Measurements from ENCODE around the gene KRTAP5-3.
A peak's percentile ranks its signal among the peaks of the same experiment; 100 is the strongest.

Gene KRTAP5-3

DNA sequence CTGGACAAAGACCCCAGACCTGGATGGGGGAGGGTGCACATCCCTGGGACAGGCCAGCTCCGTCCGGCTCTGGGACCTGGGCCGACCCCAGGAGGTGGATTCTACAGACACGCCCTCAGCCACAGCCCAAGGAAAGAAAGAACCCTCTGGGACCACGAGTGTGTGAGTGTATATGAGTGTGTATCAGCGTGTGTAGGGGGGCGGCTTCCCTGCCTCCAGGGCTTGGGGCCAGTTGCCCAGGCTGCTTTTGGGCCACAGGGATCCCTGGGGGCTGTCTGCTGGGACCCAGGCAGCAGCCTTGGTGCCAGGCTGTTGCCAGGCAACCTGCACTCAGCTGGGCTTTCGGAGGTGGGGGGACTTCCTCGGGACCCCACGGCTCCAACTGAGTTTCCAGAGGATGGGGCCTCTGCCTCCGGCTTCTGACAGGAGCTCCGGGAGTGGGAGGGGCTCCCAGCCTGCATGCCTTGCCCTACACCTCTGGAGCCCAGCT, 45.1 kb downstream of the KRTAP5-3 start:
- DNase-seq: no peak

DNA sequence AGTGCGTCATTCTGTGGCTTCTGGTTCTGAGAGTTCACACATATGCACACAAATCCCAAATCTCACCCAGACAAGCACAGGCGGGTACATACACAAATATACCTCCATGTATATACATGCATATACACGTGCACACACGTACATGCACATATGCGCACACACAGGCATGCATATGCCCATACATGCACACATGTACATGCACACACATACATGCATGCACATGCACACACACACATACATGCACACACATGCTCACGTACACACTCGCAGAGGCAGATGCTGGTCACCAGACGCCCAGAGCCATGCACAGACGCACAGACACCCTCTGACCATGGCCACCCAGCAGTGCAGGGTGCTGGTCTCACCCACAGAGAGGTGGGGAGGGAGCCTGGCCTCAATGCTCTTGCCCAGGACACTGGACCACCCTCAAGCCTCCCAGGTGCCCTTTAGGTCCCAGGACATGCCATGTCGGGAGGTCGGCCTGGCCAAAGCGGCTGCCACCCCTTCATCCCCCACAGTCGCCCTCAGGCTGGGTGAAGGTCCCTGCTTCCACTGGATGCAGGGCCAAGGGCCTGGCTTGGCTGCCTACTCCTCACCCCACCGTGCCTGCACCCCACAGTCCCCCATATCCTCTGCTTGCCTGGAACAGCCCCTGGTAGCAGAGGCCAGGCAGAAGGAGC, 45.7 kb downstream of the KRTAP5-3 start:
- DNase-seq: no peak

DNA sequence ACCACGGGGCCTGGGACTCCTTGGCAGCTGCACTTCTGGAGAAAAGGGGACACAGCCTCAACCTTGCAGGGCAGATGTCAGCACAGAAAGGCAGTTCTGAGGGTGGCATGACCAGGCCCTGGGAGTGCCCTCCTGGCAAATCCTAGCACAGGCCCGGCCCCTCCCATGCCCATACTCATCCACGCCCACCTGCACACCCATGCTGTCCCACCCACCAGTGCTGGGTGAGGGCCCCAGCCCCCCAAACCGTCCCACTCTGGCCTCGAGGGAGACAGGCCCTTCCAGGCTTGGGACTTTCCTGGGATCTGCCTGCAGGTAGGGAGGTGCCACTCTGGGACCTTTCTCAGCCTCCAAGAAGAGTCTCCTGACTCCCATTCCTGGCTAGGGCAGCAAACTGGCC, 46.3 kb downstream of the KRTAP5-3 start:
- DNase-seq: no peak

DNA sequence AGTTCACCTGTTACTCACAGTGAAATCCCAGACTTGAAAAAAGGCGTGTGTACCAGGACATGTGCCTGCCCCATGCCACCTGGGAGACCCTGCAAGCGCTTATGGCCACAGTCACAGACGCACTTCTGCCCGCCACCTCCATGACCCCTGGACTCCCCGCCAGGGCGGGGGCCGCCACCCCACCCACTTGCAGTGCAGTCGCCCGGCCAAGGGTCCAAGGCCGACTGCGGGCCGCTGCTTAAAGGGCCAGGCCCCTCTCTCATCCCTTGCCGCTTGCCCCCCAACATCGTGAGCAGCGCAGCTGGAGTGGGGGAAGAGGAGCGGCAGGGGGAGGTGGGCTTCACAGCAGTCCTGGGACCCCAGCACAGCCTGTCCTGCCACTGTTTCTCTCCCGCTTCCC, 47.0 kb downstream of the KRTAP5-3 start:
- no peak for DNase-seq

DNA sequence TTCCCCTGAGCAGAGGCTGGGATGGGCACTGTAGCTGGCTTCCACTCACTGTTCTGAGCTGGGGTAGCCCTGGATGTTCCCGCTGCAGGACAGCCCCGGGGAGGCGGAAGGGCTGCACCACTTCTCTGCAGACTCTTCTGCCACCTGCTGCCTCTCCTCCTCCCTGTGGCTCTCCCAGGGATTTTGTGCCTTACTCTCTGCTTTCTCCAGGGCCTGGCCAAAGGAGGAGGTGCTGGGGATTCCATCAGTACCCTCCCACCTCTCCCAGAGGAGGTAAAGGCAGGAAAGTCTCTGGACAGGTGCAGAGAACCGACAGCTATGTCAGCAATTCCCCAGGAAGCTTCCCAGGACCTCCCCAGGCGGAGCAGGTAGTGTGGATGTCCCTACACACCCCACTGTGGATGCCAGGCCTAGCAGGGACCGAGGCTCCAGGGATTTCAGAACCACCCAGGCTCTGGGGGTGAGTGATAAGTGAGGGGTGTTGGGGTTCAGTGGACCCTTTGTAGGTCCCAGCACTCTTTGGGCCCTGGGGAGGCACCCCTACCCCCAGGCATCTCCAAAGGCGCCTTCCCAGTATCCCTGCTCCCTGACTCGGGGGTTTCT, 47.5 kb downstream of the KRTAP5-3 start:
- no peak for DNase-seq

DNA sequence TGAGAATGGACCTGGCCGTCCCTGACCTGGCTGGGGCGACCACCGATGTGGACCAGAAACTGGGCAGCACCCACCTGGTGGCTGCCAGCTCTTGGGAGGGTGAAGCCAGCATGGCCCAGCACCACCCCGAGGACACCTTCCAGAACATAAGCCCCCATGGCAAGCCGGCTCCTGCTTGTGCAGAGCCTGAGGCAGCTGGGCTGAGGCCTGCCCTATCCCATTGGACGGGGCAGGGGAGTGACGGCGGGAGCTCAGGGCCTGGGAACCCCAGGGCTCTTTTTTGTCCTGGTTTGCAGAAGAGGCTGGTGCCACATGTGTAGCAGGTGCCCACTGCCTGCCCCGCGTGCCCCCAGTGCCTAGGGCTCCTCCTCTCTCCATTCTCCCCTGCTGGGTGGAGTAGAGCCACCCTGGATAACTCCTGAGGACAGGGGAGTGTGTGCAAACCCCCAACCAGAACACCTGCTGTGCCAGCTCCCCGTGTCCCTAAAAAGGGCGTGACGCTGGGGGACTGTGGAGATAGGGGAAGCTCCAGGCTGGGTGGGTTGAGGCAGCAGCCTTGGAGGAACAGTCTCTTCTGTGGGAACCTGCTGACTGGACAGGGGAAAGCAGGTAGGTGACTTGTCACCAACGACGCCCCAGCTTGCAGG, 48.1 kb downstream of the KRTAP5-3 start:
- no peak for DNase-seq

DNA sequence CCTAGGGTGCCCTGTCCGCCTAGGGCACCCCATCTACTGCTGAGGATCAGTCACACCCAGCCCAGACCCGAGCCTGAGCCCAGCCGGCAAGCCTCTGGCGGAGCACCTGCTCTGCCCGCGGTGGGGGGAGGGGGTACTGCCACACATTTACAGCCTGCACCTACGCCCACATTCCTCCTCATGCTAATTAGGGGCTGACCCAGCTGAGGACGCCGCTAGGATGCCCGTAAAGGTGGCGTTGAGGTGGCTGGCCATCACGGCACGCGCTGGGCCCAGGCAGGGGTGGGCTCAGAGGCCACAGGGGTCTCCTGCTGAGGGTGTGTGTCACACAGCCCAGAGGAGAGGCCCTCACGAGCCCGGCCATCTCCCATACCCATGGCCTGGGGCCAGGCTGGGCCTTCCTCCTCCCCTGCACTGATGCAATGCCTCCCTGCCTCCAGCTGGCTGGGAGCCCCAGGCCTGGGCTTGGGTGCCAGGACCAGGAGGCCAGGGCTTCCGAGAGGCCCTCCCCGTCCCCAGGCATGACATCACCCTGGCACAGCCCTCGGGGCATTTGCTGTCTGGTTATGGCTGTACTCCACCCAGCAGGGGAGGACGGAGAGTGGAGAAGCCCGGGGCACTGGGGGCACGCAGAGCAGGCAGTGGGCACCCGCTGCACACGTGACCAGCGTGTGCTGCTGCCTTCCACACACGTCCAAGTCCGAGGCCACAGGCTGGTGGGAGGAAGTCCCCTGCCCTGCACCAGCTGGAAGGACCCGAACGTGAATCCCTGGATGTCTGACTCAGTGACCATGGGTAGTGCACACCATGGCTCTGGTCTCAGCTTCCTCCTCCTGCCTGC, 48.9 kb downstream of the KRTAP5-3 start:
- peak; percentile 59 for DNase-seq

DNA sequence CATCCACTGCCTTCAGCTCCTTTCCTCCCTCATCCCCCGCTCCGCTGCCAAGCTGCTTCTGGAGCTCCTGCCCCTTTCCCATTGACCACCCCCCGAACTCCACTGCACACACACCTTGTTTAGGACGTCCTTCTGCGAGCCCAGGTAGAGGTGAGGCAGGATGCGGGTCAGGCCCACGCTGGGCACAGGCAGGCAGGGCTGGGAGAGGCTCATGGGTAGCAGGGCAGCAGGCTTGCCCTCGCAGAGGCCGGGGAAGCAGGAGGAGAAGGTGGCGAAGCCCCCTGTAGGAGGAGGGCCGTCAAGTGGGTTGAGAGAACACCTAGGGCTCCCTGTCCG, 49.5 kb downstream of the KRTAP5-3 start:
- no peak for DNase-seq

DNA sequence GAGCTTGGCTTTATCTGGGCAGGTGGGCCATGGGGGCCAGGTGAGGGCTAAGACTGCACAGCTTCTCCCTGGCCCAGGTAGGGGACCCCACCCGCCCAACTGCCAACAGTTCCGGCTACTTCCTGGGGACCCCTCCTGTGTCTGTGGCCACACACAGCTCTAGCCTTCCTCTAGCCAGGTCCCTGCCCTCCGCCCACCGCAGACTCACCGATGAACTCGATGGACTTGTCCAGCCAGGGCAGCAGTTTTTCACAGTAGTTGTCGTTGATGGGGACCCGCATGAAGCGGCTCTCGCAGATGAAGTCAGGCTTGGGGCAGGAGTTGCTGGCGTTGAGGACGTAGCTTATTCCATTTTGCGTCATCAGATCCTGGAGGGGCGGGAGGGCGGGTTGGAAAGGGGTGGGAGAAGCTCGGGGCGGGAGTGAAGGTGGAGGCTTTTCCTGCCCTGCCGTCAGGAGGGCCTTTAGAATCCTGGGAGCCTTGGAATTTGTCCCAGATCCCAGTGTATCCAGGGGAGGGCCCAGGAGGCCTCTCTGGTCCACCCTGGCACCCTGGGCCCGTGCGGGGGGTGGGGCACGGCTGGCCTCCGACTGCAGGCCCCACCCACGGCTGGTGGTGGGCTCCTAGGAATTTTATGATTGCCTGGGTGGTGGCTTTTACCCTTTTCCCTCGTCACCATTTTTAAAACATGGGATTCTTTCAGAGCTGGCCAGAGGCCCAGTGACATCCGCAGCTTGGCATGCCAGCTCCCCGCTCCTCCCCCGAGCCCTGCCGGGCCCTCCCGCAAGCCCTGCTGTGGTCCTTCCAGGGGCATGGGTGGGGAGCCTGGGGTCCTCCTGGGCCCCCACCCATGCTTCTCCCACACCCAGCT, 50.1 kb downstream of the KRTAP5-3 start:
- DNase-seq: no peak
